A549 (cell line): ENCODE results near the gene PSAT1.
"Not testable (repeated sequence)": the region's sequence is repeated elsewhere in the genome, so short reads cannot be mapped to it uniquely, and the experiment has no call there.

ENCODE experiments used
- POLR2A ChIP-seq: IDR thresholded peaks from 2 replicates; pipeline ENCODE4 v1.6.1; 2012; ENCODE audit warnings: mild to moderate bottlenecking, low read length
- TF ChIP-seq, protein P1 (sequence below): IDR thresholded peaks from 2 replicates; pipeline ENCODE4 v1.6.1; 2012; ENCODE audit warnings: low read depth, borderline replicate concordance

GRCh38 chr9:78284181-78284580 lies 12.7 kb upstream of the PSAT1 start:
- TF ChIP-seq POLR2A = not testable (repeated sequence)
- TF ChIP-seq, protein P1, sequence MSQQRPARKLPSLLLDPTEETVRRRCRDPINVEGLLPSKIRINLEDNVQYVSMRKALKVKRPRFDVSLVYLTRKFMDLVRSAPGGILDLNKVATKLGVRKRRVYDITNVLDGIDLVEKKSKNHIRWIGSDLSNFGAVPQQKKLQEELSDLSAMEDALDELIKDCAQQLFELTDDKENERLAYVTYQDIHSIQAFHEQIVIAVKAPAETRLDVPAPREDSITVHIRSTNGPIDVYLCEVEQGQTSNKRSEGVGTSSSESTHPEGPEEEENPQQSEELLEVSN = not testable (repeated sequence)
